GM19395 (cell line): Measurements from ENCODE around the gene DENND6B.

Experiments
- ATAC-seq: cut with Tn5 transposase; IDR thresholded peaks from one replicate; pipeline ENCODE4 v1.9.1; 2021; ENCODE audit warnings: mild to moderate bottlenecking, moderate library complexity; ENCODE audit not compliant: unreplicated experiment

The DENND6B gene

GRCh38 chr22:50289942-50290630 lies 36.7 kb downstream of the DENND6B start:
- ATAC-seq: no peak

DNA sequence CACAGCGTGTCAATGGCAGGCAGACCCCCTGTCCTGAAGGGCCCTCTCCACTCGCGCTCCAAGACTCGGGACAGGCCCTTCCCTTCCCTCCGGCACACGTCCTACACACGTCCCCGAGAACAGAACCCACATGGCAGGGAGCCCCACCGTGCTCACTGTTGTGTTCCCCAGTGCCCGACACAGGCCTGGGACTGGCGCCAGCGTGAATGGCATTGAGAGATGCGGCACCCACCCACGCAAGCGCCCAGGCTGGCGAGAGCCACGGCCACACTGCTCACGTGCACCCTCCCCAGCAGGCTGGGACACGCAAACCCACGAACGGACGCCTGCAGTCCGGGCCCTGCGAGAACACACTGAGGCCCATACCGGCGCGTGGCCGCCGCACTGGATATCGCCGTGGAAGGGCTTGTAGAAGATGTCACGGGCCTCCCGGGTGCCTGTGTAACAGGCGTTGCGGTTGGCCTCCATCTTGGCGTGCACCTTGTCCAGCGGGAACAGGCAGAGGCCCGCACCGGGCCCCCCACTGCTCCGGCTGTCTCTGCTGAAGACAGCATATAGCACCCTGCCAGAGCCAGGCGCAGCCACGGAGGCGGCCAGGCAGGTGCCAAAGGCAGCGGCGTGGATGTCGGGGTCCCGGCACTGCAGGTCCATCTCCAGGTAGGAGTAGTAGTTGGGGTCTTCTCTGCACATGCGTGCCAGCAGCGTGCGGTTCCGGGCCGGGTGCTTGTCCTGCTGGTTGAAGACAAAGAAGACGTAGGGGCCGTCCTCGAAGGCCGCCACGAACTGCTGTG lies 37.5 kb downstream of the DENND6B start:
- ATAC-seq: no peak

DNA sequence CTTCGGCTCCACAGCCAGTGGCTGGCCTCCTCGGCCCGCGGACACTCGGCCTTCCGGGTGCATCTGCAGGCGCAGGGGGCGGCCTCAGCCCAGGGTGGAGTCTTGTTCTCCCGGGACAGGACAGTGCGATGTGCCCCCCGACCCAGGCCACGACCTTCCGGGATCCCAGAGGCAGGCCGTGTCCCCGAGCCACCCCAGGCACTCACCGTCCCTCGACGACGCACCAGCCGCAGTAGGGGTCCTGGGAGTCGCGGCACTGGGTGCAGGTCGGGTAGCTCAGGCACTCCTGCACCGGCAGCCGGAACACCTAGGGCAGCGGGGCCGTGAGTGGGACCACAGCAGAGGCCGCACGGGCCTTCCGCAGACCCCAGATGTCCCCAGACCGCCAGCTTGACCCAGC lies 39.1 kb downstream of the DENND6B start:
- no peak for ATAC-seq

DNA sequence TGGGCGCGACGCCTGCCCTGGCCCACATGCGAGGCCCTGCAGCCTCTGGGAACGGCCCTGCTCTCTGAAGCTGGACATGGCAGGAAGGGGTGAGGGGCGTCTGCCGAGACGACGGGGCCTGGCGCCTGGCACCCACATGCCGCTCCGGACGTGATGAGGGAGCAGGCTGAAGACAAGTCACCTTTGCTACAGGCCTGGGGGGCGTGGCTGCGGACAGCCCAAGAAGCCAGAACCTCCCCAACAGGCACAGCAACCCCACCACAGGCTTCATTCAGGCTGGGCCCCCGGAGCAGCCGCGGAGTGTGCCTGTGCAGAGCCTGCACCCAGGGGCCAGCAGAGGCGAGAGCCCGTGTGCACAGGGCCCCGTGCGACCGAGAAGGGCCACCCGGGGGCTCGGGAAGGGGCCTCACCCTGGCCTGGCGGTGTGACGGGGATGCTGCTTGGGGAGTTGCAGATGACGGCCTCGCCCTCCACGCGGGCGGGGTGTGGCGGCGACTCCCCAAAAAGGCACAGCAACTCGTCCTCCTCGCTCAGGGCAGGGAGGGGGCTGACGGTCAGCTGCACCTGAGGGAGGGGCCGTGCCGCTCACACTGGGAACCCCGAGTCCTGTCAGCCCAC lies 40.0 kb downstream of the DENND6B start:
- ATAC-seq: no peak

DNA sequence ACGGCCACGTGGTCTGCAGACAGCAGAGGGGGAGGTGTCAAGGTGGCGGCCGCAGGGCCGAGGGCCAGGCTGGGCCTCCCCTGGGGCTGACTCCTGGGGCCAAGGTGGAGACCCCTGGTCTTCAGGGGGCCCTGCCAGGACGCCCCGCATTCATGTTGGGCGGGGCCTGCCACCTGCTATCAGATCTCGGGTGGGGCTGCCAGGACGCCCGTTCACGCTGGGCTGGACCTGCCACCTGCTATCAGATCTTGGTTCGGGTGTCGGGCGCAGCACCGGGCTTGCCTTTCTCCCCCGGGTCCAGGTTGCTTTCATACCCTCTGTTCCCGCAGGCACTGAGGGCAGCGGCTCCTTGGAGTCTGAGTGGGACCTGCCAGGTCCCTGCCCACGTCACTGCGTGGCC lies 40.5 kb downstream of the DENND6B start:
- ATAC-seq: no peak

GRCh38 chr22:50285568-50286229 lies 41.1 kb downstream of the DENND6B start:
- no peak for ATAC-seq

DNA sequence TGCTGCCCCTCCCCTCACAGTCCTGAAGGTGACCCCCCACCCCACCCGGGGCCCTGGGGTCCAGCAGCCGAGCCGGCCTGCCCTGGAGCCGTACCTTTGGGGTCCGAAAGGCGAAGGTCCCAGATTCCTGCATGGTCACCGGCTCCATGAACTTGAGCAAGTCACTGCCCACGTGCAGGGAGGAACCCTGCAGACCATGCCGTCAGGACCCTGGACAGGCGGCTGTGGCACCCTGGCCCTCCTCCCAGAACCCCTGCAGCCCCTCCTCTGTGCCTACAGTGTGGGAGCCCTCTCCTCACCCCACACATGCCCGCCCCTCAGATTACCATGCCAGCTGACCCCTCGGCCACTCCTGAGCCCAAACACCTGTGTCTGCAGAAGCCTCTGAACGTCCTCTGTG lies 42.3 kb downstream of the DENND6B start:
- no peak for ATAC-seq

DNA sequence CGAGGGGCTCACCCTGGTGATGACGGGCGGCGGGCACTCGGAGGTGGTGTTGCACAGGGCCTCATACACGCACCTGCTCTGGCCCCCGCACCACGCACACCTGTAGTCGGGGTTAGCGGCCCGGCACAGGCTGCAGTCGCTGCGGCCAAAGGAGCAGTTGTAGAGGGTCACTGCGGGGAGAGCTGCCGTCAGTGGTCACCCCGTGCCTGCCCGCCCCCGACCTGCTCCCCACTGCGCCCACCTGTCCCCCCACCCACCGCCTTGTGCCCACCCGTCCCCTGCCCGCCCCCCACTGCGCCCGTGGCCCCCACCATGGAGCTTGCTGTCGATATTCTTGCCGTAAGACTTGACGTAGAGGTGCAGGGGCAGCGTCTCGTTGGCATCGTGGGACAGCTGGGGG lies 43.0 kb downstream of the DENND6B start:
- no peak for ATAC-seq

- no peak for ATAC-seq
Measured at GRCh38 chr22:50282361-50283155, 44.3 kb downstream of the DENND6B start.

DNA sequence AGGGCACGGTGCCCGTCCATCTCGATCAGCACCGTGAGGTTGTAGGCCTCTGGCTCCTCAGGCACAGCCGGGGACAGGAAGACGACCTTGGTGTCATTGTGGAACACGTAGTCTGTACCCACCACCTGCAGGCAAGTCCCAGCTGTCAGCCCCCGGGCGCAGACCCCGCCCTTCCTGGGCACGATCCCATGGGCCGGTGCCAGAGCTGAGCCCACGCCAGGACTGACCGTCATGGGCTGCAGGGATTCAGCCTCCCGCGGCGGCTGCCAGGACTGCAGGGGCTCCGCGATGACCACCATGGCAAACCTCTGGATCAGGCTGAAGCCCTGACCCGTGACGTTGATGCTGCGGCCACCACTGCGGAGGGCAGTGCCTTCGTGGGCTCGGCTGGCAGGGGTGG lies 44.9 kb downstream of the DENND6B start:
- no peak for ATAC-seq

DNA sequence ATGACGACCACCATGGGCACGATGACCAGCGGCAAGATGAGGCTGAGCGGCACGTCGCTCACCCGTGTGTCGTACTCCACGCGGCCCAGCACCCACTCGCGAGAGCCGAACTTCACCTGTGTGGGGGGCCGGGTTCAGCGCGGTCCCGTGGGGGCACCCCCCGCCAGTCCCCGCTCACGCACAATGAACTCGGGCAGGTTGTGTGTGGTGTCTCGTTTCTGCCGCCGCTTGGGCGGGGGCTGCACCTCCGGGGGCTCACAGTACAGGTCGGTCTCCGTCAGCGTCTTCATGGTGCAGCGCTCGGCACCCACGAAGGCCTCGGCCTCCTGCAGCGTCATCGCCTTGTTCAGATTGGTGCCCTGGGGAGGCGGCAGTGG lies 45.4 kb downstream of the DENND6B start:
- no peak for ATAC-seq

DNA sequence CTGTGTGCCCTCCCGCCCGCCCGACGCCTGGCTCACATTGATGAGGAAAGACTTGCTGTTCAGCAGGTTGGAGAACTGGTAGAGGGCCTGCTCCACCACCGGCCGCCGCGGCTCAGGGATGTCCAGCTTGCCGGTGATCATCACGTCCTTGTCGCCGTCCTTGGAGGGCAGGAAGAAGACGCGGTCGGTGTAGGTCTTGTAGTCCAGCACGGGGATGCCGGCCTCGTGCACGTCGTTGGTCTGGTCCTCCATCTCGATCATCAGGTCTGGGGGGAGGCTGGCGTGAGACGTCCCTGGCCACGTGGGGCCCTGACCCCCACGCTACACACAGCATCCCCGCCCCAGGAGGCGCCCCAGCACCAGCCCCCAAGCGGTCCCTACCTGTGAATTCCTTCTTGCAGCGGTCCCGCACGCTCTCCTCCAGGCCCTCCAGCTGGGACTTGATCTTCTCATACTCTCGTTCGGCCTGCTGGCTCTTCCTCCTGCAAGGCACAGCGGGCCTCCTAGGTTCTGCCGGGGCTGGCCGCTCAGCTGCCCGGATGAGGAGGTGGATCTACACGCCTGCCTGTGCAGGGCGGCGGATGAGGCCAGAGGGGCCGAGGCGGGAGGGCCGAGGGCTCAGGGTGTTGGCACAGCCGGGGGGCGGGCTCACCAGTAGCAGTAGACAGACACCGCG lies 46.0 kb downstream of the DENND6B start:
- ATAC-seq: no peak

GRCh38 chr22:50280022-50280707 lies 46.6 kb downstream of the DENND6B start:
- no peak for ATAC-seq

DNA sequence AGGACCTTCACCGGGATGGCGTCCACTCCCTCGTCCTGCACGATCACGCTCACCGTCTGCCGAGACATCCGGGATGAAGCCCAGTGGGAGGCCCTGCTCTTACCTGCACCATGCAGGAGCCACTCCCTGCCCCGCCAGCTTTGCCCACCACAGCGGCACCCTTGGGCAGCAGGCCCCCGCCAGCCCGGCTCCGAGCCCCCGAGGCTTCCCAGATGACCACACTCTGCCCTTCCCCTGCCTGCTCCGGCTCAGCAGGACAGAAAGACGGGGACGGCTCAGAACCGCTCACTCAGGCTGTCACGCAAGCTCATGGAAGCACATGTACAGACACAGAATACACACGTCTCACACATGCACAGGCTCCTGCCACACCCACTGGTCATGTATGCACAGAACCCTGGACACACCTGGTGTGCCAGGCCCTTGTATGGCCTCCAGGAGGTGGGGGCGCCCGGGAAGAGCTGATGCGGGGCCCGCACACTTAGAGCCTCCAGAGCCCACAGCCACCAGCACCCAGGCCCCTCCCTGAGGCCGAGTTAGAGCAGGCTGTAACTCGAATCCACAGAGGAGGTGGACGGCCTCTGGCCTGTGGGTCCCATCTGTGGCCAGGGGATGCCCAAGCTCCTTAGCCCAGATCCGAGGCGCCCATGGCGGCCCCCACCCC lies 47.7 kb downstream of the DENND6B start:
- ATAC-seq: no peak

GRCh38 chr22:50278461-50278860 lies 48.4 kb downstream of the DENND6B start:
- ATAC-seq: no peak

GRCh38 chr22:50277761-50278160 lies 49.1 kb downstream of the DENND6B start:
- no peak for ATAC-seq

DNA sequence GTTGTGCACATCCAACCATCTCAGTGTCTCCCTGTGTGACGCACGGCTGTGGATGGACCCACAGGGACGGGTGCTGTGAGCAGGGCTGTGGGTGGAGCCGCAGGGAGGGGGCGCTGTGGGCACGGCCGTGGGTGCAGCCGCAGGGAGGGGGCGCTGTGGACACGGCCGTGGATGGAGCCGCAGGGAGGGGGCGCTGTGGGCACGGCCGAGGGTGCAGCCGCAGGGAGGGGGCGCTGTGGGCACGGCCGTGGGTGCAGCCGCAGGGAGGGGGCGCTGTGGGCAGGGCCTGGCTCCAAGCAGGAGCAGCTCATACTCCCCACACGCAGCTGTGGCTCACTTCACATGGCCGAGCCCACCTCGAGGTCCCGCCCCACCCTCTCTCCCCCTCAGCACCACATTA lies 50.7 kb downstream of the DENND6B start:
- no peak for ATAC-seq

DNA sequence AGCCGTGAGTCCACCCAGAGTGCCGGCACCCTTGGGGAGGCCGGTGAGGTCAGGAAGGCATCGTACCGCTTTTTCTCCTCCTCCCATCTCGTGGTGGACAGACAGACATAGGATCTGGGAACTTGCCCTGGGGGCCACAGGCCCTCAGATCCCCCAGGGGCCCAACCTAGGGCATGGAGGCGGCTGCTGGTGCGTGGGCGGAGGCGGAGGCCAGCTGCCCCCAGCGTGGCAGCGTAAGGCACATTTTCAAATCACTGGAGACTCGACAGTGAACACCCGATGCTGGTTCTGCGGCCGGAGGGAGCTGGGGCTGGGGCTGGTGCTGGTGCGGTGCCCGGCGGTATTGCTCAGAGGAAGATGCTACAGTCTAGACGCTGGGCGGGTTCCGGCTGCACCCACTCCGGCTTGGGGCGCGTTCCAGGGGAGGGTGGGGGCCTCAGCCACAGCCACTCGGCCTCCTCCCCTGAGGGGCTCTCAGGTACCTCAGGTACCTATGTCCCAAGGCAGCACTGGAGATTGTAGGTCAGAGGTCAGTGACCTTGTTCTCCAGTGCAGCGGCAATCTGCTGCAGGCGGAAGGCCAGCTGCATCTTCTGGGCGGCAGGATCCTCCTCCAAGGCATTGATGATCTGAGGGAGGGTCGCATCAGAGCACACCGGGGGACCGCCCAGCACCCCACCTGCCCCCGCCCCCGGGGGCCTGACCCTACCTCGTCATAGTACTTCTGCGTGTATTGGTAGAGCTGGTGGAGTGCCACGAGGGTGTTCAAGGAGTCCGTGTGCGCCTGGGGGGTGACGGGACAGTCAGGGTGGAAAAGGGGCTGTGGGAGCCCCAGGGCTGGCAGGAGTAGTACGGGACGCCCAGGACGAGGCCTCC lies 51.4 kb downstream of the DENND6B start:
- no peak for ATAC-seq
